ENCODE results near the gene ITPRID1. TPM values are rescaled to one million over a fixed set of nuclear protein-coding genes. Genes with fewer than 3 reads are reported as not detected.

The ITPRID1 gene
- polyA plus RNA-seq, 3 donors, result not detected

DNA sequence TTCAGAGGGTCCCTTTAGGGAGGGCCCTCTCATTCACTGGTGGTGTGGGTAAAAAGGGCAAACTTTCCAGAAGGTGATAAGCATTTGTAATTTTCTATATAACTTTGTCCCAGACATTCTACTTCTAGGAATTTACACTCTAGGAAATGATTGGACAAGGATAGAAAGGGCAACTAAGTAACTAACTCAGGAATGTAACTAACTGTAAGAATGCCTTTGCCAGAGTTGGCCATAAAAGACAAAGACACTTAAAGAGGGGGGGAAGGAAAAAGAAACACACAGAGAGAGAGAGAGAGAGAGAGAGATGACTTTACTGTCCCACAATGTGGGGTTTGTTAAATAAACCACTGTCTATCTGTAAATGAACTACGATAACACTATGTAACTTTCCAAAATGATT lies 38.5 kb upstream of the ITPRID1 start:
- Histone ChIP-seq H3K9me3 (replicated peaks in 1 of 2; ENCODE audit: control insufficient read depth in 1 of 2, insufficient read depth in 1 of 2, low read length in 2 of 2) (no peaks in the 10 kb centered on the region), H3K4me2 (replicated peaks; ENCODE audit: extremely low read depth, low read length, poor library complexity, severe bottlenecking) (no peak overlapping the region), H3K4me3 (replicated peaks in 1 of 3; ENCODE audit: low read depth in 2 of 3, low read length in 3 of 3) (no peak overlapping the region), H2AFZ (ENCODE audit: insufficient read depth, low read depth, low read length, poor library complexity, severe bottlenecking) (no peak overlapping the region), H3K79me2 (ENCODE audit: insufficient read depth, low read length) (no peaks in the 10 kb centered on the region), H3K9ac (ENCODE audit: insufficient read depth, low read length, poor library complexity, severe bottlenecking) (no peak overlapping the region), H3K27me3 (ENCODE audit: control insufficient read depth in 2 of 2, insufficient read depth in 2 of 2, low read length in 2 of 2) (no peaks in the 10 kb centered on the region), H3K4me1 (ENCODE audit: control insufficient read depth in 1 of 2, insufficient read depth in 2 of 2, low read length in 2 of 2) (peaks cover 7 to 12% of the 10 kb centered on the region in 2 donors), H3K27ac (ENCODE audit: low read depth in 1 of 2, low read length in 2 of 2) (no peak overlapping the region), H3K36me3 (replicated peaks in 1 of 2; ENCODE audit: control insufficient read depth in 1 of 2, insufficient read depth in 2 of 2, low read length in 2 of 2) (no peaks in the 10 kb centered on the region), H4K20me1 (ENCODE audit: insufficient read depth, low read length) (no peaks in the 10 kb centered on the region)
- Mint-ChIP-seq H3K9me3 (no peaks in the 10 kb centered on the region), H3K36me3 (no peaks in the 10 kb centered on the region), H3K27me3 (ENCODE audit: low read depth in 3 of 3) (peaks cover 2 to 6% (median 5%) of the 10 kb centered on the region in 3 donors), H3K4me1 (peaks cover 12% of the 10 kb centered on the region), H3K27ac (no peak overlapping the region), H3K4me3 (no peak overlapping the region)
- DNase-seq, result no peak
- intact Hi-C loops (cut with micrococcal nuclease), result no loop called here
- TF ChIP-seq, protein P1, sequence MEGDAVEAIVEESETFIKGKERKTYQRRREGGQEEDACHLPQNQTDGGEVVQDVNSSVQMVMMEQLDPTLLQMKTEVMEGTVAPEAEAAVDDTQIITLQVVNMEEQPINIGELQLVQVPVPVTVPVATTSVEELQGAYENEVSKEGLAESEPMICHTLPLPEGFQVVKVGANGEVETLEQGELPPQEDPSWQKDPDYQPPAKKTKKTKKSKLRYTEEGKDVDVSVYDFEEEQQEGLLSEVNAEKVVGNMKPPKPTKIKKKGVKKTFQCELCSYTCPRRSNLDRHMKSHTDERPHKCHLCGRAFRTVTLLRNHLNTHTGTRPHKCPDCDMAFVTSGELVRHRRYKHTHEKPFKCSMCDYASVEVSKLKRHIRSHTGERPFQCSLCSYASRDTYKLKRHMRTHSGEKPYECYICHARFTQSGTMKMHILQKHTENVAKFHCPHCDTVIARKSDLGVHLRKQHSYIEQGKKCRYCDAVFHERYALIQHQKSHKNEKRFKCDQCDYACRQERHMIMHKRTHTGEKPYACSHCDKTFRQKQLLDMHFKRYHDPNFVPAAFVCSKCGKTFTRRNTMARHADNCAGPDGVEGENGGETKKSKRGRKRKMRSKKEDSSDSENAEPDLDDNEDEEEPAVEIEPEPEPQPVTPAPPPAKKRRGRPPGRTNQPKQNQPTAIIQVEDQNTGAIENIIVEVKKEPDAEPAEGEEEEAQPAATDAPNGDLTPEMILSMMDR (IDR thresholded peaks at IDR 0.05), result no peak
- WGBS (ENCODE audit: insufficient coverage), result no CpG with 5 or more reads among the region's 1 CpG

DNA sequence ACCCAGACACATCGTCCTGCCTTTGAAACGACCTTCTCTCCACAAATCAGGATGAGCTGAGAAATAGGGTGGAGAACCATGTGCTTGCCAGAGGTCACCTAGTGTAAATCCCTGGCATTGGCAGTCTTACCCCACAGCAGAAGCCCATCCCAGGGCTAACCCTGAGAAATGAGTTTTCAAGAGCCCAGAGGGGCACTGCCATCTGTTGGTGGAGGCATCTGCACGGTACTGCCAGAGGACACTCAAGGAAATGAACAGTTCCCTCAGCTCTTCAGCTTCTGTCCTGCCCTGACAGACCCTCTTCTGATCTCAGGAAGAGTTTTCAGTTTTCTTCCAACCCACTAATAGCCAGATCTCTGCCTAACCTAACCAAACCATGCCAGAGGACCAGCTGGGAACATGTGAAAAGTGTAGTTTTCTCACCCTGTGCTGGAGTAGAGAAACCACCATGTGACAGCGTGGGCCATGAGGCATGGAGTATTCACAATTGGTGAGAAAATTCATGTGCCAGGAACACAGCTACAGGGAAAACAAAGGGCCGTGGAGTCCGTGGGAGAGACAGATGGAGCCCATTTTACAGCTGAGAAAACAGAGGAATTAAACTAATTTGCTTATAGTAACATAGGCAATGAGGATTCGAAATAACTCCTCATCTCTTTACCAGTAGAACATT lies 37.7 kb upstream of the ITPRID1 start:
- peaks cover 2 to 4% (median 3%) of the 10 kb centered on the region in 3 donors for H3K27me3 Mint-ChIP-seq (ENCODE audit: low read depth in 3 of 3)
- Histone ChIP-seq H3K4me3 (replicated peaks in 1 of 3; ENCODE audit: low read depth in 2 of 3, low read length in 3 of 3) (no peak overlapping the region), H3K4me2 (replicated peaks; ENCODE audit: extremely low read depth, low read length, poor library complexity, severe bottlenecking) (no peak overlapping the region), H3K27me3 (ENCODE audit: control insufficient read depth in 2 of 2, insufficient read depth in 2 of 2, low read length in 2 of 2) (no peaks in the 10 kb centered on the region), H3K79me2 (ENCODE audit: insufficient read depth, low read length) (no peaks in the 10 kb centered on the region), H3K4me1 (ENCODE audit: control insufficient read depth in 1 of 2, insufficient read depth in 2 of 2, low read length in 2 of 2) (peaks cover 7 to 12% of the 10 kb centered on the region in 2 donors), H3K27ac (ENCODE audit: low read depth in 1 of 2, low read length in 2 of 2) (no peak overlapping the region), H3K9me3 (replicated peaks in 1 of 2; ENCODE audit: control insufficient read depth in 1 of 2, insufficient read depth in 1 of 2, low read length in 2 of 2) (no peaks in the 10 kb centered on the region), H3K9ac (ENCODE audit: insufficient read depth, low read length, poor library complexity, severe bottlenecking) (no peak overlapping the region), H3K36me3 (replicated peaks in 1 of 2; ENCODE audit: control insufficient read depth in 1 of 2, insufficient read depth in 2 of 2, low read length in 2 of 2) (no peaks in the 10 kb centered on the region), H2AFZ (ENCODE audit: insufficient read depth, low read depth, low read length, poor library complexity, severe bottlenecking) (no peak overlapping the region), H4K20me1 (ENCODE audit: insufficient read depth, low read length) (no peaks in the 10 kb centered on the region)
- peaks cover 12% of the 10 kb centered on the region for H3K4me1 Mint-ChIP-seq
- WGBS (ENCODE audit: insufficient coverage), result 93% methylated on average over 3 of the region's 7 CpGs
- intact Hi-C loops (cut with micrococcal nuclease), result no loop called here
- TF ChIP-seq, protein P1 (IDR thresholded peaks at IDR 0.05), result no peak
- DNase-seq, result no peak
- no peaks in the 10 kb centered on the region for H3K9me3 Mint-ChIP-seq
- no peak overlapping the region for H3K27ac Mint-ChIP-seq
- H3K4me3 Mint-ChIP-seq, result no peak overlapping the region
- no peaks in the 10 kb centered on the region for H3K36me3 Mint-ChIP-seq
